HG03097 (cell line): ENCODE data around the gene YEATS2.

ENCODE experiments used
- ATAC-seq: cut with Tn5 transposase; IDR thresholded peaks from one replicate; pipeline ENCODE4 v1.9.1; 2021; ENCODE audit not compliant: unreplicated experiment, low FRiP score

The YEATS2 gene

DNA sequence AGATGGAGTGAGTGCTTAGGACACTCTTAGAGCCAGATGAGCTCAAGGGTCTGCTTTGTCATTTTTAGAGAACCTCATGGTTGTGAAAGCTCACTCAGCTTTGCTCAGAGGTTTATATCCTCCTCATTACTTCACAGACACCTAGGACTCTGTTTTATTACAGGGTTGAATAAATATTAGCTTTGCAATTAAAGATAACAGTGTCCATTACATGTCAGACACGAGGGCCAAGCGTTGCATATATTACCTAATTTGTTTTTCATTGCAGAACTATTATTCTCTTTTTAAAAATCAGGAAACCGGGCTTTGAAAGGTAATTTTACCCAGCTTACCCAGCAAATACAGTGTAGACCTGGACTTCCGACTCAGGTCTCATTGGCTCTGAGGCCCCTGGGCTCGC is 111.7 kb downstream of the YEATS2 start:
- ATAC-seq = no peak

DNA sequence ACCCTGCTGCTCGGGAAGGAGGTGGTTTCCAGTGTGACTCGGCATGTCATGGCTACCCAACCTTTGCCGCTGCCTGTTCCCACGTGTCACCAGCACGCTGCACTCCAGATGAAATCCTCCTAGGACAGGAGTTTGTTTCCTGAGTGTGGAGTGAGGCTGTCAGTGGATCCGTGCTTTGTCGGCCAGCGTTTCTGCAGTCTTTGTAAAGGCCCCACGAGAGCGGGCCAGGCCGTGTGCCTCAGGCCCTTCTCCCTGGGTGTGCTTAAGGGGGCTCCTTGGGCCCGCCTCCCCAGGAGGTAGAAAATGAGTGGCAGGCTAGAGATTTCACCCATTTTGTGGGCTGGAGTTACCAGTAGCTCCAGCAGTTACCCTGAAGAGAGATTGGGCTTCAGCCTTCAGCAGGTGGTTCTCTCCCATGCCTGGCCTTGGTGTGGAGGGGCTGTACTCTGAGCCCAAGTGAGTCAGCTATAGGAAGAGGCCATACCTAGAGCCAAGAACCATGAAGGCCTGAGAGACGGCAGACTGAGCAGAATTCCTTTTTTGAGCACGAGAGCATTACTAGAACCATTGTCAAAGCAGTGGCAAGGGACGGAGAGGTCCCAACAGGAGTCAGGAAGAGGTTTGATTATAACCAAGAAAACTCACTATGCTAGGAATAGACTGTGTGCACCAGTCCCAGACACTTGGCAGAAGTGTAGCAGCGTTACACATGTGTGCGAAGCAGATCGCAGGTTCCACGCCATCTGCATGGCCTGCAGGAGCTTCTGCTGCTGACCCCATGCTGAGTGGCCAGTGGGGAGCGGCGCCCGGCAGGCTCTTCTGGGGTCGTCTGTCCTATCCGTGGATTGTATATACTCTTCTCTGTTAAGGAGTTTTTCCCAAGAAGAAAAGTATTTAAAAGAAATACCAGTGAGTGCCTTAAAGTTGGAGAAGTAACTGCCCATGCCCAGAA is 113.3 kb downstream of the YEATS2 start:
- ATAC-seq = no peak

DNA sequence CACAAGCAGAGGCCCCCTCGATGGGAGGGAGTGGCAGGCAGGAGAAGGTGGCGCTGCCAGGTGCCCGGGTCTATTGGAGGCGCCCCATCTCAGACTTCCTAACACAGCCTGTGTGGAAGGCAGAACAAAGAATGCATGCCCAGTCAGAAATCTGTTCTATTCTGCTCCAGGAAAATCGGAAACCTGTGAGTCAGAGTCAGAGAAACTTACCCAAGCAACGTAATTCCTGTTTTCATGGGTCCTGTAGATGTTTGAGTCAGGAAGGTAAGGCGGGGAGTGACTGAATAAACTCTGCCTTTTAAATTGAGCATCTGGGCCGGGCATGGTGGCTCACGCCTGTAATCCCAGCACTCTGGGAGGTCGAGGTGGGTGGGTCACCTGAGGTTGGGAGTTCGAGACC is 114.0 kb downstream of the YEATS2 start:
- ATAC-seq = no peak

DNA sequence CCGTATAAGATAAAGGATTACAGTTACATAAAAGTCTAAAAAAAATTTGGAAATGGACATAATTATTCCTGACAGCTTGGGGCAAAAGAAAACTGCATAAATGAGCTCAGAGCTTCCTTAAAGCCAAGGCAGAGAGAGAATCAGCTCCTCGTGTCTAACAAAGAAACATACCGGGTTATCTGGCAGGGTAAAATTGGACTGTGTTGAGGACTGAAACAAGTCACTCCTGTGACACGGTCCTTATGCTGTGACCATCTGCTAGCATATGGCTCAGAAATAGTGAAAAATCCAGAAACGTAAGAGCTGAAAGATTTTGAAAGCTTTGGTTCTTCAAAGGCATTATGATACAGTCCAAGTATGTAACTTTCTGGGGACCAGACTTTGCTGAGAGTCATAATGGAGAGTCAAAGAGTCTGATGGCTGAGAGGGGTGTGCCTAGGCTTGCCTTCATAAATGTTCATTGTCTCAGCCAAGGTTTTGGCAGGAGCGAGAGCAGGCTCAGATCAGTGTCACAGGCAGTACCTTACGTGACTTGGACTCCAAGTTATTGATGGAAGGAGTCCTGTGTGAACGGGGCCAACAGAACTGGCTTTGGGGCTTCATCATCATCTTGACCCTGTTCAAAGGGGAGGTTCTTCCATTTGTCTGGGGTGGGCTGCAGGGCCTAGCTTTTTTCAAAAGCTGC is 115.3 kb downstream of the YEATS2 start:
- ATAC-seq = no peak

- ATAC-seq = no peak
These were observed 116.6 kb downstream of the YEATS2 start for GRCh38 chr3:183814240-183814639.

DNA sequence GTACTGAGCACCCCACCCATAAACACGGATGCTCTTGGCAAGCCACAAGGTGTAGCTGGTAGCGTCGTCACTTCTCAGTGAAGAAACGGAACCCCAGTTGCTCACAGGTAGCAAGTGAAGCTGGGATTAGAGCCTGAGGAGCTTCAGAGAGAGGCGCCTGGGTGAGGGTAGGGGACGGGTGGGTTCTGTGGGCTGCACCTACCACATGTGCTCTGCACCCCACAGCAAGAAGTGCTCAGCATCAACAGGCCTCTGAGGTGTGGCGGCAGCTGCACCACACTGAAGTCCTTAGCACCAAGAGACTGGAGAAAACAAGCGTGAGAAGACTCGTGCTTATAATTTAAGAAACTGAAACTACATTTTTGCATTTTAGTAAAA is 118.0 kb downstream of the YEATS2 start:
- ATAC-seq = no peak

DNA sequence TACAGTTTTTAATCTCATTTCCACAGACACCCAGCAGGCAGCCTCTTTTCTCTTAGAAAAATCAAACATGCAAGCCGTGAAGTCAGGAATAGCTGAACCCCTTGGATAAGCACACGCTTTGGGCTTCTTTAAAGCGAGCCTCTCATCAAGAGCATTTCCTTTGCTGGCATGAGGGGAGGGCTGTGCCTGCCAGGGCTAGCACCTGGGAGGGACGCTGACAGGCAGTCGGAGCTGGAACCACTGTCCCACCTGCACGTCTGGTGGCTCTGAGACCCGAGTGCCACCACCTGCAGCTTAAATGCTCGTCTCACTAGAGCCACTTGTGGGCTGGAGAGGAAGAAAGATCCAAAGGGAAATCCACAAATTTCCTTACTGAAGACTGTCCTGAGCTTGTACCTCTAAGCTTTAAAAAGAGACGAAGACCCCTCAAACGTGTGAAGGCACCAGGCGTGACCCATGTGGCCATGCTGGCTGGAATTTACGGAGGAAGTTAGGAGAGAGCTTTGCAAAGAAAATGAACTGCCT is 118.4 kb downstream of the YEATS2 start:
- ATAC-seq = no peak

DNA sequence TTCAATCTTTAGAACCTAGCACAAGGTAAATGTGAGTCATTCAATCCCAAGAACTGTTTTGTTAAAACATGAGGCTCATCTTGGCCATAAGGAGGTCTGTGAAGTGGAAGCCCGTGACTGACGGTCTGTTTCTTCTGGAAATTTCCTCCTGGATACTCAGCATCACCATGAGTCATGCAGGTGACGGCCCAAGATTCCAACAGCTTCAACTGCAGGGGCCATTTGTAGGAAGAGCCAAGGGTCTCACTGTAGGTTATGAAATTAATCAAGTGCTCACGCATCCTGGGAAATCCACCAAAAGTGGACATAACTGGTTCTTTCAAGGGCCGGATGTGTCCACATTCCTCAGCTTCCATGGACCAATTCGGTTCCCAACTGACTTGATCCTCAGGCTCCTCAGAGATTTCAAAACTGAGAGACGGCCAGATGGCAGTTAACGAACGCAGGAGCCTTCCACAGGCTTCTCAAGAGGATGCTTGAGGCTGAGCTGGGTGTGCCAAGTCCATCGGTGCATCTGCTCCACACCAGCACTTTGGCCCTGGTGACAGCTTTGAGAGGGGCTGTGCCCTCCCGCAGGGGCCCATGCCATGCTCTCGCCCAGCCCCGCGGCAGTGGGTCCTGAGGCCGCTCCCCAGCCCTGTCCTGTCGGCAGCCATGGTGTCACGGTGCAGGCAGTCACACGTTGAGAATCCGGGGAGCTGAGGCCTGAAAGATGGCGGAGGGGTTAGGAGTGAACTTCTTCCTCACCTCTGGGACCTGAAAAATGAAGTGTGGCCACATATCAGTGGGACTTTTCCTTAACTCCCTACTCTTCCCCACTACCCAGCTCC is 119.3 kb downstream of the YEATS2 start:
- ATAC-seq = no peak

DNA sequence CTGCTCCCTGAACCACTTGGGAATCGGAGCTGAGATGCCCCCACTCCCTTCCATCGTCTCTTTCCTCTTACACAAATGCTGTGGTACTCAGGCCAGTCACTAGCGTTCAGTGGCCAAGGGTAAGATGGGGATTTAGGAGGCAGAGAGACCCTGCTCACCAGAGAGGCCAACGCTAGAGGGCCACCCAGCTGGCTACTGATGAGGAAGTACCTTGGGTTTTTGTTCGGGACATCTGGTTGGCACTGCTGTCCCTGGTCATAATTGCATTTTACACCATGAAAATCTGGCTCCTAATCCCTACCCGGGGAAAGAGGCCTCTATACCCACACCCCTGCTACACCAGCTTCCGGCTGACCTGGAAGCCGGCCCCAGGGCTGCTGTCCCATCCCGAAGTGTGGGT is 120.0 kb downstream of the YEATS2 start:
- no peak for ATAC-seq

DNA sequence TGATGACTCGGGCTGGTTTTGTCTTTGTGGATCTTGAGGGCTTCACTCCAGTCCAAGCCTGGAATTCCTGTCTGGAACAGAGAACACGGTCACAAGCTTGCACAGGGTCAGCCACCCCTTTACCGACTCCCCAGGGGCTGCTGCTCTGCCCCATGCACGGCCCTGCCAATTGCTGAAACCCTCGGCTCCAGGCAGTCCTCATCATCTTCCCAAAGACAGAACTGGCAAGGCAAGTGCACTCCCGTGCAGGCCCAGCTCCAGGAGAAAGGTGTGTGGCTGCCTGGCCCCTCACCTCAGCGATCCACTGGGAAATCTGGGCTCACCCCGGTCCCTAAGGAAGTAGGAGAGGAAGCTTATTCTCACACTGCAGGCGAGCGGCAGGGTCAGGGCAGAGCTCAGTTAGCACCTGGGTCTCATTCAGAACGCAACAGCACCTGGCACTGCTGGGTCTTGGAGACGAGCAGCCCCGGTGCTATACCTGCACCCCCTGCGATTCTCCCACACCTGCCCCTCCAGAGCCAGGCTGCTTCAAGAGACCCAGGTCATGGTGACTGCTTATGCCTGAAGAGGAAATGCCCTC is 120.5 kb downstream of the YEATS2 start:
- no peak for ATAC-seq

DNA sequence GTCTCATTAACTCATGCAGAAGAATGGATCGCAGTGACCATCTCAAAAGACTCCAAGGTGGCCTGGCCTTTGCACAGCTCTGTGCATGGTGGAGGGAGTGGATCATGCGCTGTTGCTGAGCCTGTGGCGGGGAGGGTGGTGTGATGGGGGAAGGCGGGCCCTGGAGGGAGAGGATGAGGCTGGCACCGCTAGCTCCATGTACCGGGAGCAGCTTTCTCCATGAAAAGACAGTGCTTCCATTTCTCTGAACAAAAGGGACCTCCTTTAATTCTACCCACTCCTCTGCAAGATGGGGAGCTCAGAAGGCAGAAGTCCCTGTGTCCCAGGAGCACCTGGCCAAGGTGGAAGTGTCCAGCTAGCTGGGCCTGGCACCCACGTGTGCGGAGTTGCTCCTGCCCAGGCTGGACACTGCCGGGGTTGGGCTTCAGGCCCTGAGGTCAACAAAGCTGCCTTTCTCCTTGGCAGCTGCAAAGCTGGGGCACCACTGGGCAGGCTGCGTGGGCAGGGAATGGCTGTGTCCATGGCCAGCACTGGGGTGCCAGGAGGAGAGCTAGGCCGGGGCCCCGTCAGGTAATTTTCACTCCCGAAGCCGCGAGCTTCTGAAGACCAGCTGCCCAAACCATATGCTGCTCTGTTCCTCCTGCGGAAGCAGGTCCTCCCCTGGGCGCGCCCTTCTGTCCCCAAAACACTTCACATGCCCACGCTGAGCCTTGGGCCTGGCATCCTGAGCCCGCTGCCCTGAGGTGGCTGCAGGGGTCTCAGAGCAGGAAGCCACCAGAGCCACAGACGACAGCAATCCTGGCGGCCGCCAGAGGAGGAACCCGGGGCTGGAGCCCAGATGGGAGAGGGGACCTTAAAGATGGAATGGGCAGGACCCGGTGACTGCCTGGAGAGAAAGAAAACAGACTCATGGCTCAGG is 121.4 kb downstream of the YEATS2 start:
- no peak for ATAC-seq

DNA sequence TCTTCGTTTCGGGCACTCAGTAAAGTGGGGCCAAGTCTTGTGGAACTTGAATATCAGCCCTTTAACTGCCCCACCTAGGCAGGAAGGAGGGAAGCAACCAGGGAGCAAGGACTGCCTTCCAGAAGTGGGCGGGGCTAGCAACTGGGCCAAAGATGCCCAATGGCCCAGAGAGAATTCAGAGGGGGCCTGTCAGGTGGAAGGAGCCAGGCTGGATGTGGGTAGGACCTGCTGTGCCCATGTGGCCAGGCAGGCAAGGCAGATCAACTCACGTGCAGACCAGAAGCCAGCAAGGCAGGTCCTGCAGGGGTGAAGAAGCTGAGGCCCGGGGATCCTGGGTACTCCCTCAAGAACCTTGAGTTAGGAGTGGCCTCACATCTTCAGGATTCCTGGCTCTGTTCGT is 122.2 kb downstream of the YEATS2 start:
- no peak for ATAC-seq

DNA sequence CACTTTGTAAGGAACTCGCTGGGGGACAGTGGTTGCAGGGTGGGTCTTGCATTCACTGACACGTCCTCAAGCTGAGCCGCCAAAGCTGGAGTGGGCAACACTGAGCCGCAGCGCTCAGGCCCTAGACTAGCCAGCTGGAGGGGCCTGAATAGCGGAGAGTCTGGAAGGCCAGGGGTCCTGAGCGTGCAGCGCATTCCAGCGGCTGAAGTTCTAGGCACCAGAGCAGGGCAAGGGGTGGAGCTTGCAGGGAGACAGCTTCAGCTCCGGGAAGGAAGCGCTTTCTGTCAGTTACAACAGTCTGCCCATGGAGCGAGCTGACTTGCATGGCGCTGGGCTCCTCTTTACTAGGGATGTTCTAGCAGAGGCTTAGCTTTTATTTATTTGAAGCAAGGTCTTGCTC is 125.0 kb downstream of the YEATS2 start:
- ATAC-seq = no peak

GRCh38 chr3:183823963-183824362 is 126.4 kb downstream of the YEATS2 start:
- ATAC-seq = no peak

DNA sequence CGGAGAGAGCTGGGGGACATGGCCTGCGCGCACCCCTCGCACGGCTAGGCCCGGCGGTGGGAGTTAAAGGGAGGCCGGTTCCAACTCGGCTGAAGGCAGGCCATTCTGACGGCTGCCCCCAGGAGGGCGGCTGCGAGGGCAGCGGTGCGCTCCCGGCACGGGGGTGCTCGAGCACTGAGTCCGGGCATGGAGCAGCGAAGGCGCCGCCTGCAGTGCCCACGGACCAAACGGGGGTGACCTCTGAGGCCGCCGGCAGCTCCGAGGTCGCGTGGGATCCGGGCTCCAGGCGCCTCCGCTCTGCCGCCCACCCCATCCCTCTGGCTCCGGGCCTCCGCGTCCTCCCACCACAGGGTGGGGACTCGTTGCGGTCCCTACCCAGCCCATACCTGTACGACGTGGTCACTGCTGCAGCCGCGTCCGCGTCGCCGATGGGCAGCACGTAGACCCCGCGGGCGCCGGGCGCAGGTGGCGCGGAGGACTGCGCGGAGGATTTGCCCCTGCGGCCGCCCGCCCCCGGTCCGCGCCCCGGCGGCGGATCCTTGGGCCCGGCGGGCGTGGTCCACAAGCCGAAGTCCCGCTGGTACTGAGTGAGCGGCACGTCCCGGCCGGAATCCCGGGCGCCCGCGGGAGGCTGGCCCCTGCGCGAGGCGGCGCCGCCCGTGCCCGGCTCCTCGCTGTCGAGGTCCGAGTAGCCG is 127.3 kb downstream of the YEATS2 start:
- no peak for ATAC-seq

DNA sequence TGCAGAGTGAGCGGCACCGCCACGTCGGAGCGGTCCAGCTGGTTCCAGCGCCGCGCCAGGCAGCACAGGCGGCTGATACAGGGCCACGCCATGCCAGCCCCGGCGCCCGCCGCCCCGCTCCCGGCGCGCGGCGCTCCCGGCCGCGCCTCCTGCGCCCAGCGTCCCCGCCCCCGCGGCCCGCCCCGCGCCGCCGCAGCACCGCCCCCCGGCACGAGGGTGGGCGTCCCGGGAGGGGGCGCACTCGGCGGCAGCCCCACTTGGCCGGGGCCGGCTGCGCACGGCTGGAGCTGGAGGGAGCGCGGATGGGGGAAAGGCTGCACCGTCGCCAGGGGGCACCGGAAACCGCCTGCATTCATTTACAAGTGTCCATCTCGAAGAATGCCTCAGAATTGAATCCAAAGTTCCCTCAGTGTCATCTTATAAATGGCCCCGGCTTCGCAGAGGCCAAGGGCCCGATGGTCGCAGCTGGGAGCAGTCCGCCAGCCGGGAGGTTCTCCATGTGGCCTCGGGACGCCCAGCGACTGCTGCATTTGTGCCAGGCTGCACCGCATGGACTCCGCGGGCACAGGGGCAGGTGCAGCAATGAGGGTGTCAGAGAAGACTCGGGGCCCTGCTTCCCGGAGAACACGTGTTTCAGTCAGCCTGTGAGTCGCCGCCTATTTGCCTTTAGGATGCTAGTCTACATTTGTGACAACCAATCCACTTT is 128.0 kb downstream of the YEATS2 start, which contains the start of gene MAP6D1:
MAP6D1 (minus strand) TSS at position 122 of the 706 bp plus-strand sequence; CDS start at position 92, 30 bp downstream.
- ATAC-seq = no peak

DNA sequence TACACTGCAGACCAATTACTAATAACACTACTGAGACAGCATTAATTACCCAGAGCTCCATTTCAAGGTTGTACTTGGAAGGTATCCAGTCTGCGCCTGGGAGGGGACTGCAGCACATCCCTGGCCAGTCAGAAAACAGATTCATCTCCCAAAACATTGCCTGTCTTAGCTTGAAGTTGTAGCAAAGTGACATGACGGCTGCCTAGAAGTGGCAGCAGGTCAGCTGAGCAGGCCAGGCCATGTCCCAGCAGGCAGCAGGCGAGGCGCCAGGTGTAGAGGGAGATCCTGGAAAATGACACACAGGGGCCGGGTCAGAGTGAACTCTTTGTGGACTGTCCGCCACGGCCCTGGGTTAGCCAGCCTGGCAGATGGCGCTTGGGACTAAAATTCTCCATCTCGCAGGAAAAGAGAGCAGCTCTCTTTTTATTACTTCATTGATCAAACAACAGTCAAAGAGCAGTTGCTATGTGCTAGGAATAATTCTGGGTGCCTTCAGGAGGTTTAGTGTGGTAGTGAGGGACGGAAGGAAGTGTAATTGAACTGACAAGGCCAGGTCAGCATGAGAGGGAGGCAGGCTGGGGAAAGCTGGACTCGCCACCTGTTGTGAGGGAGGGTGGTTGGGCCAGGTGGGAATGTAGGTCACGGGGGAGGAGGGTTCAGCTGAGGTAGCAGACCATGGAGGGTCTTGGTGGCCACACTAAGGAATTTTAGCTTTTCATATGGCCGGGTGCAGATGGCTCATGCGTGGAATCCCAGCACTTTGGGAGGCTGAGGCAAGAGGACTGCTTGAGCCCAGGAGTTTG is 129.1 kb downstream of the YEATS2 start:
- ATAC-seq = no peak
